Hepatocyte (in vitro differentiated cells): ENCODE data around the gene PSMB2. TPM values are rescaled to one million over a fixed set of nuclear protein-coding genes. Genes with fewer than 3 reads are reported as not detected.
"Not testable (repeated sequence)": the region's sequence is repeated elsewhere in the genome, so short reads cannot be mapped to it uniquely, and the experiment has no call there.

ENCODE experiments used
- DNase-seq: peaks from one replicate; pipeline ENCODE4 v3.0.0-alpha.2; 2016; ENCODE audit warnings: low spot score
- H2AFZ ChIP-seq: fragments of 200-600 bp; sonication (generic); 2 replicates; pipeline ENCODE4 v1.6.0; 2016; ENCODE audit warnings: antibody characterized with exemption, mild to moderate bottlenecking
- H3K27ac ChIP-seq: fragments of 200-600 bp; sonication (generic); 2 replicates; pipeline ENCODE4 v1.5.1; 2016; ENCODE audit warnings: mild to moderate bottlenecking
- H3K27me3 ChIP-seq: fragments of 200-600 bp; sonication (generic); 2 replicates; pipeline ENCODE4 v1.6.1; 2016
- H3K36me3 ChIP-seq: fragments of 200-600 bp; sonication (generic); replicated peaks from 2 replicates; pipeline ENCODE4 v1.5.1; 2016; ENCODE audit warnings: low read depth; ENCODE audit not compliant: insufficient read depth
- H3K4me1 ChIP-seq: fragments of 200-600 bp; sonication (generic); 2 replicates; pipeline ENCODE4 v1.5.1; 2016; ENCODE audit warnings: mild to moderate bottlenecking, moderate library complexity; ENCODE audit not compliant: insufficient read depth
- H3K4me2 ChIP-seq: fragments of 200-600 bp; sonication (generic); 2 replicates; pipeline ENCODE4 v1.6.0; 2016
- H3K4me3 ChIP-seq: fragments of 200-600 bp; sonication (generic); 2 replicates; pipeline ENCODE4 v1.5.1; 2016; ENCODE audit warnings: mild to moderate bottlenecking
- H3K79me2 ChIP-seq: fragments of 200-600 bp; sonication (generic); 2 replicates; pipeline ENCODE4 v1.6.0; 2017; ENCODE audit warnings: mild to moderate bottlenecking
- H3K9me2 ChIP-seq: fragments of 200-600 bp; sonication (generic); replicated peaks from 2 replicates; pipeline ENCODE4 v1.6.0; 2017; ENCODE audit warnings: mild to moderate bottlenecking; ENCODE audit not compliant: insufficient read depth
- H3K9me3 ChIP-seq: fragments of 200-600 bp; sonication (generic); 2 replicates; pipeline ENCODE4 v1.5.1; 2016; ENCODE audit warnings: low read depth, mild to moderate bottlenecking
- H4K20me1 ChIP-seq: fragments of 200-600 bp; sonication (generic); 2 replicates; pipeline ENCODE4 v1.6.0; 2016; ENCODE audit warnings: mild to moderate bottlenecking; ENCODE audit not compliant: insufficient read depth, poor library complexity, severe bottlenecking
- CTCF ChIP-seq: fragments of 200-600 bp; sonication (generic); IDR thresholded peaks from 2 replicates; pipeline ENCODE4 v1.5.1; 2016; ENCODE audit warnings: antibody characterized with exemption, mild to moderate bottlenecking; ENCODE audit not compliant: poor library complexity
- EZH2 ChIP-seq: fragments of 200-600 bp; sonication (generic); IDR thresholded peaks from 2 replicates; pipeline ENCODE4 v1.6.1; 2016; ENCODE audit warnings: antibody characterized with exemption, mild to moderate bottlenecking, borderline replicate concordance
- EZH2phosphoT487 ChIP-seq: fragments of 200-600 bp; sonication (generic); IDR thresholded peaks from one replicate; pipeline ENCODE4 v1.6.1; 2018; ENCODE audit warnings: antibody characterized with exemption, mild to moderate bottlenecking, low read depth, moderate library complexity; ENCODE audit not compliant: unreplicated experiment, severe bottlenecking
- WGBS: methylation state at CpG from one replicate; pipeline ENCODE4 v1.1.6; 2016; ENCODE audit warnings: low lambda C conversion rate; ENCODE audit errors: missing lambda C conversion rate; 5-methylcytosine and 5-hydroxymethylcytosine counted together
- polyA plus RNA-seq: library from polyadenylated mRNA; unstranded; fragments of >200 nt; fragmentation: Nextera tagmentation; extraction: Ambion mirVana; gene quantifications from 2 replicates; pipeline ENCODE4 v1.2.1, GENCODE V29; 2016
- total RNA-seq: library from RNA; depleted of rRNA; stranded (reverse); fragments of >200 nt; gene quantifications from 2 replicates; pipeline ENCODE4 v1.2.3, GENCODE V29; 2014

The PSMB2 gene
- total and polyA plus RNA-seq, 2 experiments from 2014 or later, result 42.6 to 98.8 TPM

- Histone ChIP-seq H3K9me3 (no peaks in the 10 kb centered on the region), H3K4me3 (no peak overlapping the region), H3K4me1 (peaks cover 13% of the 10 kb centered on the region), H3K27ac (no peak overlapping the region), H3K36me3 (no peaks in the 10 kb centered on the region), H3K79me2 (no peaks in the 10 kb centered on the region), H3K9me2 (no peaks in the 10 kb centered on the region), H3K4me2 (no peak overlapping the region), H2AFZ (no peak overlapping the region), H3K27me3 (peaks cover 27% of the 10 kb centered on the region), H4K20me1 (no peaks in the 10 kb centered on the region)
- TF ChIP-seq CTCF (no peak), EZH2 (no peak), EZH2phosphoT487 (no peak)
- WGBS, result 87% methylated on average over 4 of the region's 4 CpGs
- DNase-seq, result no peak
Observed at GRCh38 chr1:35580949-35581388, 60.4 kb downstream of the PSMB2 start.

- DNase-seq, result no peak
- 9% methylated on average over 67 of the region's 70 CpGs for WGBS
- H3K27me3 ChIP-seq, result peaks cover 58% of the 10 kb centered on the region
- H3K4me2 ChIP-seq, result peak overlapping the region; percentile 87
- no peak overlapping the region for H3K27ac ChIP-seq
- no peaks in the 10 kb centered on the region for H3K79me2 ChIP-seq
- H3K4me1 ChIP-seq, result peaks cover 24% of the 10 kb centered on the region
- H4K20me1 ChIP-seq, result no peaks in the 10 kb centered on the region
- no peaks in the 10 kb centered on the region for H3K9me2 ChIP-seq
- no peaks in the 10 kb centered on the region for H3K36me3 ChIP-seq
- H3K9me3 ChIP-seq, result no peaks in the 10 kb centered on the region
- TF ChIP-seq EZH2phosphoT487 (no peak), EZH2 (peak; percentile 63)
- peak overlapping the region; percentile 37 for H3K4me3 ChIP-seq
- H2AFZ ChIP-seq, result peak overlapping the region; percentile 81
Observed at GRCh38 chr1:35577071-35577998, 64.0 kb downstream of the PSMB2 start.

GRCh38 chr1:35576766-35577070 is 64.6 kb downstream of the PSMB2 start:
- Histone ChIP-seq H3K4me1 (peaks cover 24% of the 10 kb centered on the region), H3K4me2 (peak overlapping the region; percentile 87), H2AFZ (peak overlapping the region; percentile 81), H3K27me3 (peaks cover 64% of the 10 kb centered on the region)
- H3K79me2 ChIP-seq, H3K4me3 ChIP-seq, H3K9me2 ChIP-seq, H3K36me3 ChIP-seq, H3K9me3 ChIP-seq, H4K20me1 ChIP-seq, DNase-seq, H3K27ac ChIP-seq: not testable (repeated sequence)
- peak; percentile 69 for TF ChIP-seq EZH2
- WGBS, result 31% methylated on average over 20 of the region's 37 CpGs

- Histone ChIP-seq H3K4me1 (peaks cover 24% of the 10 kb centered on the region), H3K79me2 (no peaks in the 10 kb centered on the region), H3K36me3 (no peaks in the 10 kb centered on the region), H4K20me1 (no peaks in the 10 kb centered on the region), H2AFZ (no peak overlapping the region), H3K9me2 (no peaks in the 10 kb centered on the region), H3K4me3 (no peak overlapping the region), H3K9me3 (no peaks in the 10 kb centered on the region), H3K4me2 (peak overlapping the region; percentile 87), H3K27me3 (peaks cover 69% of the 10 kb centered on the region), H3K27ac (no peak overlapping the region)
- 53% methylated on average over 10 of the region's 10 CpGs for whole genome bisulfite sequencing
- DNase-seq, result no peak
- no peak for TF ChIP-seq CTCF
- no peak for TF ChIP-seq EZH2
- no peak for TF ChIP-seq EZH2phosphoT487
Observed at GRCh38 chr1:35576061-35576765, 65.1 kb downstream of the PSMB2 start.
